HCT116 (cell line): ENCODE data around the gene KRT2. TPM values are rescaled to one million over a fixed set of nuclear protein-coding genes. Genes with fewer than 3 reads are reported as not detected.

Experiments
- ATAC-seq: fragments of 200-7000 bp; cut with Tn5 transposase; 2 replicates; pipeline ENCODE4 v1.9.1; 2020; ENCODE audit warnings: mild to moderate bottlenecking, moderate library complexity
- BruUV-seq: library from RNA; stranded (reverse); fragments of 400-500 nt; replicated peaks from 2 replicates; lab custom pipeline; 2021; lab: Mats Ljungman, UMichigan
- CTCF ChIA-PET: fragments of 300-600 bp; sonication (Branson Sonifier 250); formaldehyde crosslinking; loops from one replicate; lab custom pipeline; 2021; ENCODE audit warnings: antibody characterized with exemption; lab: Charles Lee
- POLR2A ChIA-PET: fragments of 300-600, 350-600 bp; sonication (Branson Sonifier 250); formaldehyde crosslinking; loops from one replicate; lab custom pipeline; 2021; ENCODE audit warnings: antibody characterized with exemption; lab: Charles Lee
- RAD21 ChIA-PET, 2 experiments: fragments of 300-600 bp; sonication (Branson Sonifier 250); formaldehyde crosslinking; loops; one replicate each; lab custom pipeline; 2023; ENCODE audit warnings: low total read pairs in 2 of 2; ENCODE audit not compliant: uncharacterized antibody in 2 of 2, unreplicated experiment in 2 of 2, low non-redundant PET in 1 of 2; lab: Charles Lee
- DNase-seq: peaks from one replicate; pipeline ENCODE4 v3.0.0-alpha.2; 2010; ENCODE audit warnings: low read depth, low spot score
- H2AFZ ChIP-seq: fragments of 200-600 bp; shearing (Covaris generic), sonication (generic); 2 replicates; pipeline ENCODE4 v1.6.1; 2017; ENCODE audit warnings: low read depth, mixed run types, mixed read lengths, antibody characterized with exemption, low read length; ENCODE audit not compliant: poor library complexity, severe bottlenecking
- H3K27ac ChIP-seq: 2 replicates; pipeline ENCODE4 v1.5.1; 2012; ENCODE audit warnings: low read depth, low read length
- H3K27me3 ChIP-seq: fragments of 200-600 bp; sonication (generic); 2 replicates; pipeline ENCODE4 v1.6.1; 2016; ENCODE audit warnings: mixed run types, low read length, mixed read lengths; ENCODE audit not compliant: insufficient read depth
- H3K36me3 ChIP-seq, 2 experiments: fragments of 200-500 bp in 1 of 2; fragments of 200-600 bp in 1 of 2; sonication (Bioruptor generic) in 1 of 2; sonication (generic) in 1 of 2; 2 replicates each; pipeline versions ENCODE4 v1.5.1 to v1.6.1; 2014 to 2016; ENCODE audit warnings: low read length in 2 of 2, inconsistent platforms in 1 of 2, mixed read lengths in 1 of 2, mixed run types in 1 of 2; ENCODE audit not compliant: insufficient read depth in 2 of 2, control insufficient read depth in 1 of 2
- H3K4me1 ChIP-seq, 2 experiments: fragments of 200-600 bp in 1 of 2; sonication (generic) in 1 of 2; 2 replicates each; pipeline versions ENCODE4 v1.5.1 to v1.6.1; 2012 to 2017; ENCODE audit warnings: low read length in 2 of 2, inconsistent platforms in 1 of 2, mild to moderate bottlenecking in 1 of 2, mixed read lengths in 1 of 2, mixed run types in 1 of 2, moderate library complexity in 1 of 2; ENCODE audit not compliant: insufficient read depth in 2 of 2, control insufficient read depth in 1 of 2
- H3K4me2 ChIP-seq: fragments of 200-600 bp; sonication (generic); 2 replicates; pipeline ENCODE4 v1.6.1; 2017; ENCODE audit warnings: mixed run types, low read length, mixed read lengths
- H3K4me3 ChIP-seq, 2 experiments: fragments of 200-600 bp in 1 of 2; sonication (generic) in 1 of 2; replicated peaks in 1 of 2; 2 replicates each; pipeline ENCODE4 v1.5.1; 2011 to 2016; ENCODE audit warnings: low read length in 2 of 2, control low read depth in 1 of 2, low read depth in 1 of 2, mild to moderate bottlenecking in 1 of 2, mixed read lengths in 1 of 2, mixed run types in 1 of 2
- H3K79me2 ChIP-seq: fragments of 200-600 bp; sonication (generic); 2 replicates; pipeline ENCODE4 v1.6.1; 2017; ENCODE audit warnings: mild to moderate bottlenecking, mixed run types, low read length, moderate library complexity, mixed read lengths; ENCODE audit not compliant: insufficient read depth
- H3K9ac ChIP-seq: fragments of 200-600 bp; sonication (generic); 2 replicates; pipeline ENCODE4 v1.6.1; 2016; ENCODE audit warnings: low read length, mixed read lengths
- H3K9me2 ChIP-seq: fragments of 200-600 bp; sonication (generic), shearing (Covaris generic); 2 replicates; pipeline ENCODE4 v1.6.1; 2017; ENCODE audit warnings: mixed run types, mild to moderate bottlenecking, moderate library complexity; ENCODE audit not compliant: insufficient read depth
- H3K9me3 ChIP-seq, 2 experiments: fragments of 200-500 bp in 1 of 2; fragments of 200-600 bp in 1 of 2; sonication (Bioruptor generic) in 1 of 2; sonication (generic) in 1 of 2; 2 replicates each; pipeline ENCODE4 v1.6.1; 2014 to 2017; ENCODE audit warnings: low read length in 2 of 2, mixed read lengths in 2 of 2, inconsistent platforms in 1 of 2, low read depth in 1 of 2, mild to moderate bottlenecking in 1 of 2, mixed run types in 1 of 2, moderate library complexity in 1 of 2; ENCODE audit not compliant: control insufficient read depth in 1 of 2, insufficient read depth in 1 of 2
- H4K20me1 ChIP-seq: fragments of 200-600 bp; sonication (generic), shearing (Covaris generic); 2 replicates; pipeline ENCODE4 v1.6.1; 2017; ENCODE audit warnings: mixed run types, mild to moderate bottlenecking, moderate library complexity; ENCODE audit not compliant: insufficient read depth
- ATF3 ChIP-seq: IDR thresholded peaks from 2 replicates; pipeline ENCODE4 v1.6.1; 2012
- CBX3 ChIP-seq: IDR thresholded peaks from 2 replicates; pipeline ENCODE4 v1.6.1; 2012; ENCODE audit warnings: low read depth
- CEBPB ChIP-seq: IDR thresholded peaks from 2 replicates; pipeline ENCODE4 v1.6.1; 2012; ENCODE audit warnings: low read depth
- CTCF ChIP-seq, 3 experiments: fragments of 200-600 bp in 1 of 3; sonication (generic) in 1 of 3; IDR thresholded peaks in 2 of 3; conservative IDR thresholded peaks in 1 of 3; 2 replicates each; pipeline ENCODE4 v1.5.1; 2012 to 2017; ENCODE audit warnings: low read depth in 2 of 3, low read length in 2 of 3, antibody characterized with exemption in 1 of 3, borderline replicate concordance in 1 of 3, control low read depth in 1 of 3, mild to moderate bottlenecking in 1 of 3, mixed read lengths in 1 of 3, mixed run types in 1 of 3, moderate library complexity in 1 of 3; ENCODE audit not compliant: insufficient read depth in 1 of 3
- EGR1 ChIP-seq: IDR thresholded peaks from 2 replicates; pipeline ENCODE4 v1.6.1; 2012; ENCODE audit warnings: low read depth
- EZH2phosphoT487 ChIP-seq: fragments of 200-600 bp; IDR thresholded peaks from 2 replicates; pipeline ENCODE4 v1.6.1; 2018; ENCODE audit warnings: antibody characterized with exemption, borderline replicate concordance
- JUND ChIP-seq: IDR thresholded peaks from 2 replicates; pipeline ENCODE4 v1.6.1; 2012
- POLR2A ChIP-seq: IDR thresholded peaks from 2 replicates; pipeline ENCODE4 v1.7.0; 2011; ENCODE audit warnings: borderline replicate concordance; ENCODE audit not compliant: insufficient read depth, insufficient read length; ENCODE audit errors: extremely low read depth
- POLR2AphosphoS5 ChIP-seq: IDR thresholded peaks from 2 replicates; pipeline ENCODE4 v1.6.1; 2011; ENCODE audit warnings: mild to moderate bottlenecking, low read depth, low read length, moderate library complexity
- RAD21 ChIP-seq: IDR thresholded peaks from 2 replicates; pipeline ENCODE4 v1.6.1; 2012; ENCODE audit warnings: low read depth, mild to moderate bottlenecking
- SP1 ChIP-seq: IDR thresholded peaks from 2 replicates; pipeline ENCODE4 v1.6.1; 2012; ENCODE audit warnings: low read depth
- SRF ChIP-seq: IDR thresholded peaks from 2 replicates; pipeline ENCODE4 v1.6.1; 2012; ENCODE audit warnings: low read depth
- TCF7L2 ChIP-seq: IDR thresholded peaks from 2 replicates; pipeline ENCODE4 v1.7.0; 2011; ENCODE audit warnings: borderline replicate concordance, inconsistent platforms; ENCODE audit not compliant: insufficient read depth, insufficient read length; ENCODE audit errors: extremely low read depth
- ZBTB33 ChIP-seq: IDR thresholded peaks from 2 replicates; pipeline ENCODE4 v1.6.1; 2011; ENCODE audit warnings: mild to moderate bottlenecking, low read length, moderate library complexity; ENCODE audit not compliant: insufficient replicate concordance; ENCODE audit errors: extremely low read depth
- ZFX ChIP-seq: fragments of 450-650 bp; IDR thresholded peaks from 2 replicates; pipeline ENCODE4 v1.6.1; 2017
- ZNF274 ChIP-seq: fragments of 200-500 bp; sonication (Bioruptor generic); IDR thresholded peaks from 2 replicates; pipeline ENCODE4 v1.6.1; 2014; ENCODE audit warnings: mild to moderate bottlenecking, low read depth, low read length, inconsistent platforms
- intact Hi-C: fragments of 100-400 bp; cut with micrococcal nuclease; formaldehyde crosslinking; loops from 2 replicates; pipeline ENCODE4 v1.10.0; 2022
- total RNA-seq: library from RNA; stranded (reverse); gene quantifications from one replicate; pipeline ENCODE4 v1.2.1, GENCODE V29; 2021; ENCODE audit not compliant: unreplicated experiment
- TF ChIP-seq, protein P1 (sequence below): IDR thresholded peaks from 2 replicates; pipeline ENCODE4 v1.6.1; 2012

KRT2 gene
- total RNA-seq, 1 experiment from 2014 or later, result not detected

DNA sequence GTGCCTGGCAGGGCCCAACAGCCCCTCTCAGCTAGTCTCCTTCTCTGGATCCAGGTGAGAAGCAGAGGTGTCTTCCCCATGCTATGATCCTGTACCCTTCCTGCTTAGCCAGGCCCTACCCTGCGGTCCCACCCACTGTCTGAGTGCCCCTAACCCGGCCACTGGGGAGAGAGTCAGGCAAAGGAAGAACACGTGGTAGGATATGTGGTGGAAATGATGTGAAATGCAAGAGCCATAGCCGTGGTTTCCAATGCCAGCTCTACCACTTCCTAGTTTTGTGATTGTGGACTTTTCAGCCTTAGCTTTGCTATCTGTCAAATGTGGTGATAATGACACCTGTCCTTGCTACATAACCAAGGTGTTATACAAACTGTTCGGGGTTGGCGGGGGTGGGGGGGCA, 15.8 kb downstream of the KRT2 start:
- H3K4me2 ChIP-seq, result no peak overlapping the region
- DNase-seq (no peak), ATAC-seq (no peak)
- no TSS peak for BruUV-seq
- H3K9me2 ChIP-seq, result no peaks in the 10 kb centered on the region
- no peaks in the 10 kb centered on the region for H3K4me1 ChIP-seq
- H3K79me2 ChIP-seq, result no peaks in the 10 kb centered on the region
- RAD21 ChIA-PET, result no interaction called here
- no peak overlapping the region for H3K4me3 ChIP-seq
- H2AFZ ChIP-seq, result no peak overlapping the region
- H3K9me3 ChIP-seq, result no peaks in the 10 kb centered on the region
- H4K20me1 ChIP-seq, result no peaks in the 10 kb centered on the region
- H3K9ac ChIP-seq, result no peak overlapping the region
- intact Hi-C loops, result no loop called here
- CTCF ChIA-PET, result no interaction called here
- H3K27me3 ChIP-seq, result no peaks in the 10 kb centered on the region
- POLR2A ChIA-PET, result no interaction called here
- TF ChIP-seq, protein P1, sequence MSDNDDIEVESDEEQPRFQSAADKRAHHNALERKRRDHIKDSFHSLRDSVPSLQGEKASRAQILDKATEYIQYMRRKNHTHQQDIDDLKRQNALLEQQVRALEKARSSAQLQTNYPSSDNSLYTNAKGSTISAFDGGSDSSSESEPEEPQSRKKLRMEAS, result no peak
- H3K36me3 ChIP-seq, result no peaks in the 10 kb centered on the region
- H3K27ac ChIP-seq, result no peak overlapping the region

- DNase-seq (no peak), ATAC-seq (no peak)
- ChIA-PET RAD21 (no interaction called here), CTCF (no interaction called here), POLR2A (no interaction called here)
- Histone ChIP-seq H3K9ac (no peak overlapping the region), H3K27me3 (no peaks in the 10 kb centered on the region), H3K9me2 (no peaks in the 10 kb centered on the region), H3K27ac (no peak overlapping the region), H3K4me2 (no peak overlapping the region), H2AFZ (no peak overlapping the region), H3K79me2 (no peaks in the 10 kb centered on the region), H3K4me1 (no peaks in the 10 kb centered on the region), H3K4me3 (no peak overlapping the region), H3K36me3 (no peaks in the 10 kb centered on the region), H4K20me1 (no peaks in the 10 kb centered on the region), H3K9me3 (no peaks in the 10 kb centered on the region)
- no TSS peak for BruUV-seq
- intact Hi-C loops, result no loop called here
- no peak for TF ChIP-seq ZBTB33
- TF ChIP-seq CEBPB, result no peak
- TF ChIP-seq POLR2AphosphoS5, result no peak
- no peak for TF ChIP-seq CBX3
- TF ChIP-seq SP1, result no peak
- no peak for TF ChIP-seq RAD21
- no peak for TF ChIP-seq ZFX
- no peak for TF ChIP-seq EZH2phosphoT487
- no peak for TF ChIP-seq TCF7L2
- no peak for TF ChIP-seq ATF3
- TF ChIP-seq EGR1, result no peak
- no peak for TF ChIP-seq CTCF (IDR thresholded peaks at IDR 0.05 in 2 of 3, conservative IDR thresholded peaks at IDR 0.05 in 1 of 3; ENCODE audit: borderline replicate concordance in 1 of 3, insufficient read depth in 1 of 3, low read depth in 2 of 3, low read length in 2 of 3)
- TF ChIP-seq POLR2A, result no peak
- no peak for TF ChIP-seq SRF
- TF ChIP-seq JUND, result no peak
- no peak for TF ChIP-seq ZNF274
Measured at GRCh38 chr12:52634266-52635056, 17.6 kb downstream of the KRT2 start.
